ENCODE data around the gene ACOXL.

Gene ACOXL

GRCh38 chr2:111133603-111134002, 401.2 kb downstream of the ACOXL start:
- H3K4me3 ChIP-seq (ENCODE audit: low read depth, low read length) = no peak overlapping the region
- TF ChIP-seq CTCF (IDR thresholded peaks at IDR 0.05; ENCODE audit: borderline replicate concordance, insufficient read depth, low read depth, low read length) = no peak

DNA sequence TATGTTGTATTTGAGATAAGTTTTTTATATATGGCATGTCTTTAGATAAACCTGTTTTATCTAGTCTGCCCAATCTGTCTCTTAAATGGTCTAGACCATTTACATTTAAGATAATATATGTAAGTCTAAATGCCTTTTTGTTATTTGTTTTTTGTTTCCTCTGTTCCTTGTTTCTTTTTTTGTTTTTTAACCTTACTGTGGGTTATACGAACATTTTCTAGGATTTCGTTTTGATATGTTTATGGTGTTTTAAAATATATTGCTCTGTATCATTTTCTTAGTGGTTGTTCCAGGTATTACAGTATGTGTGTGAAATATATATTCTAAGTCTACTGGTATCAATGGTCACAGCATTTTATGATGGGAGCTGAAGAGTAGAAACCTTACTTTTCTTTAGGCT, 401.7 kb downstream of the ACOXL start:
- no peak overlapping the region for H3K4me3 ChIP-seq (ENCODE audit: low read depth, low read length)
- TF ChIP-seq CTCF (IDR thresholded peaks at IDR 0.05; ENCODE audit: borderline replicate concordance, insufficient read depth, low read depth, low read length) = no peak

GRCh38 chr2:111135237-111135909, 403.0 kb downstream of the ACOXL start:
- H3K4me3 ChIP-seq (ENCODE audit: low read depth, low read length) = no peak overlapping the region
- TF ChIP-seq CTCF (IDR thresholded peaks at IDR 0.05; ENCODE audit: borderline replicate concordance, insufficient read depth, low read depth, low read length) = no peak

DNA sequence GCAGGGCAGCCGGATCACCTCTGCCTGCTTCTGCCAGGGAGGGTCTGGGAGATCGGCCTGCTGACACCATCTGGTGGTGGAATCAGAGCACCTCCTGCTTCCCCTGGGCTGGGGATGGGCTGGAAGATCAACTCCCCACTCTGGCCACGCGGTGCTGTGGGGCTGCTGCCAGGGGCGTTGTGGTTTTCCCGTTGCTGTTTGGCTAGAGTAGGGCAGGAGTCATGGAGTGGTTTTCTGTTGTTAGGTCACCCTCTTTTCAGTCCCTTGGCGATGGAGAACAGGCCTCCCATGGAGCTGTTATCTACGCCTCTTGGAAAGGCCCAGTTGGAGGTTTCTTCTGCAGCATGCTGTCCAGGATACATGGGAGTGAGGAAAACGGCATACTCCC, 403.5 kb downstream of the ACOXL start:
- H3K4me3 ChIP-seq (ENCODE audit: low read depth, low read length) = no peak overlapping the region
- TF ChIP-seq CTCF (IDR thresholded peaks at IDR 0.05; ENCODE audit: borderline replicate concordance, insufficient read depth, low read depth, low read length) = no peak

DNA sequence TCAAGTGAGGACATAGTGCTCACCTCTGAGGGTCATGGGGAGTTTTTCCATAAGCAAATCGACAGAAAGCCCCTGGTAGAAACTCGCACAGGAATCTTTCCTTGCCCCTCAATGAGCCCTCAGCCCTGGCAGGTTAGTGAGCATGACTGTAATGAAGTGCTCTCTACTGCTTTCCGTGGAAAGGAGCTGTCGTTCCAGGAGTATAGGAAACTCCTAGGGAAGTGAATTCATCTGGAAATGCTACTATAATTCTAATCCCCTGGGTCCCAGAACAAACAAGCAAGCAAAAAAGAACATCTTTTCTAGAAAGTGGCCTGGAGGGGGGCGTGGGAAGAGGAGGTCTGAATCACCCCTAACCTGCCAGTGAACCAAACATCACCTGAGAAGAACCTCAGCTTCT, 406.5 kb downstream of the ACOXL start:
- no peak overlapping the region for H3K4me3 ChIP-seq (ENCODE audit: low read depth, low read length)
- TF ChIP-seq CTCF (IDR thresholded peaks at IDR 0.05; ENCODE audit: borderline replicate concordance, insufficient read depth, low read depth, low read length) = no peak

DNA sequence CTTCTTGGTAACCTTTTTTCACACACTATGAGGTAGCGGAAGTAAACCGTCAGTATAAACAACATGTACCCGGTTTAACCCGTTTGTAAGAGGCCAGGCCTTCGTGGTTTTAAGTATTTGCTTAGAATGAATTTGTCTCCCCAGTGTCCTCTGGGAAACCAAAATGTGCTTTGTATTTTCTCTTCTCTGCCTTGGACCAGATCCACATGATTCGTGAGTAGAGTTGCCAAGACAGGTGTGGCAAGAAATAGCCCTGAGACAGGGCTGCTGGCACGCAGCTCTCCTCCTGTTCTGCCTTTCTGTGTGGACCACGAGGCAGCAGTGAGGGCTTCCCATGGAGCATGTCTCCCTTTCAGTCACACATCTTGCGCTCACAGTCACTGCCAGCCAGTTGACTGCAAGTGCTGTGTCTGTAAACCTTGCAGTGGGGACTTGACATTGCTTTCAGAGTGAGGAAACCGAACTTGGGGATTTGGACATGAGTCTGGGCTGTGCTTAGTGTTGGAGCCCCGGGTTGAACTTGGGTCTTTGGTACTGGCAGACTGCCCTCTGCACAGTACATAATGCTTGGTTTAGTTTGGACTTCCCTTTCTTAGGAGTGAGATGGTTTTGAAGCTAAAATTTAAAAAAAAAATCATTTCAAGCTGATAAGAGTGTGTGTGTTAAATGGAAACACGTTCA, 407.4 kb downstream of the ACOXL start:
- H3K4me3 ChIP-seq (ENCODE audit: low read depth, low read length) = no peak overlapping the region
- no peak for TF ChIP-seq CTCF (IDR thresholded peaks at IDR 0.05; ENCODE audit: borderline replicate concordance, insufficient read depth, low read depth, low read length)

GRCh38 chr2:111140815-111141214, 408.4 kb downstream of the ACOXL start:
- no peak for TF ChIP-seq CTCF (IDR thresholded peaks at IDR 0.05; ENCODE audit: borderline replicate concordance, insufficient read depth, low read depth, low read length)
- H3K4me3 ChIP-seq (ENCODE audit: low read depth, low read length) = no peak overlapping the region
